Upper lobe of left lung (tissue), 6 donors: ENCODE measurements around the gene IL22. TPM values are rescaled to one million over a fixed set of nuclear protein-coding genes. Genes with fewer than 3 reads are reported as not detected.

Experiments
- ATAC-seq, 2 donors: fragments of 200-7000 bp; cut with Tn5 transposase; one replicate each; pipeline ENCODE4 v1.9.1; 2022; ENCODE audit warnings: mild to moderate bottlenecking in 2 of 2, moderate library complexity in 2 of 2; ENCODE audit not compliant: low FRiP score in 2 of 2
- DNase-seq, 2 donors: peaks; one replicate each; pipeline ENCODE4 v3.0.0-alpha.2; 2019 to 2020
- H3K27ac ChIP-seq, 4 donors: fragments of 200-600 bp; sonication (generic); one replicate each; pipeline ENCODE4 v1.5.1; 2016 to 2019
- H3K27me3 ChIP-seq, 4 donors: fragments of 200-600 bp; sonication (generic); one replicate each; pipeline ENCODE4 v1.5.1; 2017 to 2019
- H3K36me3 ChIP-seq, 4 donors: fragments of 200-600 bp; sonication (generic); one replicate each; pipeline ENCODE4 v1.5.1; 2016 to 2019
- H3K4me1 ChIP-seq, 4 donors: fragments of 200-600 bp; sonication (generic); one replicate each; pipeline ENCODE4 v1.5.1; 2018 to 2019
- H3K4me3 ChIP-seq, 4 donors: fragments of 200-600 bp; sonication (generic); one replicate each; pipeline ENCODE4 v1.5.1; 2017 to 2019; ENCODE audit warnings: mild to moderate bottlenecking in 2 of 4, moderate library complexity in 1 of 4
- H3K9me3 ChIP-seq, 4 donors: fragments of 200-600 bp; sonication (generic); one replicate each; pipeline ENCODE4 v1.5.1; 2018 to 2019
- CTCF ChIP-seq, 6 experiments: fragments of 450-650 bp in 4 of 6; fragments of 200-600 bp in 2 of 6; sonication (generic) in 2 of 6; IDR thresholded peaks; one replicate each; pipeline ENCODE4 v1.5.1; 2016 to 2019; ENCODE audit warnings: antibody characterized with exemption in 6 of 6
- EP300 ChIP-seq, 4 donors: sonication (generic); formaldehyde crosslinking; IDR thresholded peaks; one replicate each; pipeline ENCODE4 v1.5.1; 2017; ENCODE audit warnings: antibody characterized with exemption in 4 of 4, control low read depth in 2 of 4
- POLR2A ChIP-seq, 4 donors: fragments of 450-650 bp; IDR thresholded peaks; one replicate each; pipeline ENCODE4 v1.5.1; 2016 to 2017; ENCODE audit warnings: antibody characterized with exemption in 4 of 4, mild to moderate bottlenecking in 2 of 4
- POLR2AphosphoS5 ChIP-seq, 2 donors: sonication (generic); formaldehyde crosslinking; IDR thresholded peaks; one replicate each; pipeline ENCODE4 v1.5.1; 2017; ENCODE audit warnings: antibody characterized with exemption in 2 of 2
- WGBS, 2 donors: methylation state at CpG; one replicate each; pipeline ENCODE4 v1.1.5; 2017 to 2018; 5-methylcytosine and 5-hydroxymethylcytosine counted together
- total RNA-seq, 6 donors: library from RNA; depleted of rRNA in 4 of 6; stranded (reverse); fragments of >200 nt in 4 of 6; gene quantifications; one replicate each; pipeline versions ENCODE4 v1.1.0 to v1.2.1, GENCODE V29; 2016 to 2021
- donor health status: DM: no; HTN: no; CAD: no; lungs with moderate emphysema.
- donor health status: DM: no; HTN: yes; CAD: no; lungs with severe emphysema.

Gene IL22
- not detected for total RNA-seq

- WGBS, 2 donors, result 88 to 92% methylated on average over 7 of the region's 7 CpGs
- TF ChIP-seq POLR2A (IDR thresholded peaks at IDR 0.05), result no peak
- TF ChIP-seq EP300 (IDR thresholded peaks at IDR 0.05), result no peak
- TF ChIP-seq POLR2AphosphoS5 (IDR thresholded peaks at IDR 0.05), result no peak
- TF ChIP-seq CTCF (IDR thresholded peaks at IDR 0.05), result no peak
- ATAC-seq (no peak), DNase-seq (no peak)
- Histone ChIP-seq H3K27me3 (no peaks in the 10 kb centered on the region), H3K9me3 (no peaks in the 10 kb centered on the region), H3K36me3 (no peaks in the 10 kb centered on the region), H3K27ac (no peak within 1 kb of the TSS), H3K4me3 (no peak within 1 kb of the TSS), H3K4me1 (no peaks in the 10 kb centered on the region)
These were observed at the start of gene IL22 for GRCh38 chr12:68253504-68253903. TSS of gene IL22 (minus strand) at chr12:68253604. CDS start at chr12:68253448, 156 bp downstream.

- H3K36me3 ChIP-seq, result peaks cover 0 to 23% (median 8%) of the 10 kb centered on the region in 4 donors
- no peak overlapping the region for H3K4me3 ChIP-seq
- no peaks in the 10 kb centered on the region for H3K27me3 ChIP-seq
- no peak for TF ChIP-seq POLR2AphosphoS5 (IDR thresholded peaks at IDR 0.05)
- no peak for TF ChIP-seq POLR2A (IDR thresholded peaks at IDR 0.05)
- no peak for TF ChIP-seq EP300 (IDR thresholded peaks at IDR 0.05)
- no peak for TF ChIP-seq CTCF (IDR thresholded peaks at IDR 0.05)
- no peak for DNase-seq
- no peaks in the 10 kb centered on the region for H3K4me1 ChIP-seq
- 88 to 89% methylated on average over 3 to 4 of the region's 4 CpGs for WGBS, 2 donors
- no peak for ATAC-seq
- H3K27ac ChIP-seq, result no peak overlapping the region
- H3K9me3 ChIP-seq, result no peaks in the 10 kb centered on the region
These were observed 44.5 kb upstream of the IL22 start for GRCh38 chr12:68297929-68298328.

GRCh38 chr12:68294251-68294650, 40.8 kb upstream of the IL22 start:
- DNase-seq (no peak), ATAC-seq (no peak)
- Histone ChIP-seq H3K4me3 (no peak overlapping the region), H3K9me3 (no peaks in the 10 kb centered on the region), H3K36me3 (peaks cover 0 to 10% (median 5%) of the 10 kb centered on the region in 4 donors), H3K4me1 (no peaks in the 10 kb centered on the region), H3K27me3 (no peaks in the 10 kb centered on the region), H3K27ac (no peak overlapping the region)
- no peak for TF ChIP-seq EP300 (IDR thresholded peaks at IDR 0.05)
- TF ChIP-seq POLR2A (IDR thresholded peaks at IDR 0.05), result no peak
- TF ChIP-seq POLR2AphosphoS5 (IDR thresholded peaks at IDR 0.05), result no peak
- no peak for TF ChIP-seq CTCF (IDR thresholded peaks at IDR 0.05)
- WGBS, 2 donors, result 67 to 77% methylated on average over 2 of the region's 2 CpGs

- no peak overlapping the region for H3K4me3 ChIP-seq
- H3K9me3 ChIP-seq, result no peaks in the 10 kb centered on the region
- no peak for DNase-seq
- H3K4me1 ChIP-seq, result no peaks in the 10 kb centered on the region
- H3K27ac ChIP-seq, result no peak overlapping the region
- TF ChIP-seq EP300 (IDR thresholded peaks at IDR 0.05), result no peak
- TF ChIP-seq POLR2A (IDR thresholded peaks at IDR 0.05), result no peak
- TF ChIP-seq CTCF (IDR thresholded peaks at IDR 0.05), result no peak
- TF ChIP-seq POLR2AphosphoS5 (IDR thresholded peaks at IDR 0.05), result no peak
- ATAC-seq, result no peak
- H3K27me3 ChIP-seq, result no peaks in the 10 kb centered on the region
- H3K36me3 ChIP-seq, result peaks cover 0 to 10% (median 5%) of the 10 kb centered on the region in 4 donors
These were observed 39.9 kb upstream of the IL22 start for GRCh38 chr12:68293347-68293746.

- DNase-seq (no peak), ATAC-seq (no peak)
- WGBS, 2 donors, result 86 to 88% methylated on average over 9 of the region's 9 CpGs
- H3K4me1 ChIP-seq, result no peaks in the 10 kb centered on the region
- H3K9me3 ChIP-seq, result no peaks in the 10 kb centered on the region
- no peak for TF ChIP-seq POLR2AphosphoS5 (IDR thresholded peaks at IDR 0.05)
- peaks cover 0 to 10% (median 5%) of the 10 kb centered on the region in 4 donors for H3K36me3 ChIP-seq
- no peak overlapping the region for H3K27ac ChIP-seq
- H3K27me3 ChIP-seq, result no peaks in the 10 kb centered on the region
- no peak overlapping the region for H3K4me3 ChIP-seq
These were observed 38.9 kb upstream of the IL22 start for GRCh38 chr12:68292151-68292943.
